OCI-LY7 (cell line): ENCODE data around the gene KLC1. TPM values are rescaled to one million over a fixed set of nuclear protein-coding genes. Genes with fewer than 3 reads are reported as not detected.

Experiments used
- BruUV-seq: library from RNA; stranded (reverse); fragments of 400-500 nt; replicated peaks from 2 replicates; lab custom pipeline; 2021; lab: Mats Ljungman, UMichigan
- CTCF ChIA-PET: fragments of 300-600 bp; sonication (Branson Sonifier 250); formaldehyde crosslinking; loops from one replicate; lab custom pipeline; 2022; ENCODE audit warnings: antibody characterized with exemption; ENCODE audit not compliant: unreplicated experiment; lab: Charles Lee
- POLR2A ChIA-PET: fragments of 300-600 bp; sonication (Branson Sonifier 250); formaldehyde crosslinking; loops from one replicate; lab custom pipeline; 2022; ENCODE audit warnings: antibody characterized with exemption; lab: Charles Lee
- DNase-seq: peaks from one replicate; pipeline ENCODE4 v3.0.0-alpha.2; 2015; ENCODE audit warnings: low spot score
- H2AFZ ChIP-seq: fragments of 200-600 bp; sonication (generic), shearing (Covaris generic); 2 replicates; pipeline ENCODE4 v1.6.1; 2014; ENCODE audit warnings: mild to moderate bottlenecking, antibody characterized with exemption, low read length, moderate library complexity
- H3K27ac ChIP-seq: fragments of 200-600 bp; sonication (generic); 2 replicates; pipeline ENCODE4 v1.5.1; 2014; ENCODE audit warnings: mixed run types, low read depth, mild to moderate bottlenecking, moderate library complexity, low read length, inconsistent platforms; ENCODE audit not compliant: poor library complexity, severe bottlenecking
- H3K36me3 ChIP-seq: fragments of 200-600 bp; sonication (generic); 2 replicates; pipeline ENCODE4 v1.6.1; 2014; ENCODE audit warnings: mild to moderate bottlenecking, antibody characterized with exemption, low read length, moderate library complexity, mixed read lengths; ENCODE audit not compliant: insufficient read depth
- H3K4me1 ChIP-seq: fragments of 200-600 bp; sonication (generic); 2 replicates; pipeline ENCODE4 v1.5.1; 2014; ENCODE audit warnings: mild to moderate bottlenecking, low read length; ENCODE audit not compliant: insufficient read depth, poor library complexity, severe bottlenecking
- H3K4me2 ChIP-seq: fragments of 200-600 bp; sonication (generic); 2 replicates; pipeline ENCODE4 v1.6.1; 2014; ENCODE audit warnings: mild to moderate bottlenecking, low read length
- H3K4me3 ChIP-seq: fragments of 200-600 bp; sonication (generic); 2 replicates; pipeline ENCODE4 v1.5.1; 2014; ENCODE audit warnings: mild to moderate bottlenecking, low read depth, low read length; ENCODE audit not compliant: poor library complexity, severe bottlenecking
- H3K79me2 ChIP-seq: fragments of 200-600 bp; sonication (generic); 2 replicates; pipeline ENCODE4 v1.6.1; 2016; ENCODE audit warnings: low read depth, mild to moderate bottlenecking, low read length, moderate library complexity, mixed read lengths; ENCODE audit not compliant: insufficient read depth
- H3K9me2 ChIP-seq: fragments of 200-600 bp; sonication (generic); 2 replicates; pipeline ENCODE4 v1.6.1; 2016; ENCODE audit warnings: mild to moderate bottlenecking, low read length, mixed read lengths; ENCODE audit not compliant: insufficient read depth
- H3K9me3 ChIP-seq: fragments of 200-600 bp; sonication (generic); 2 replicates; pipeline ENCODE4 v1.6.1; 2014; ENCODE audit warnings: mild to moderate bottlenecking, mixed run types, low read length, mixed read lengths
- H4K20me1 ChIP-seq: fragments of 200-600 bp; sonication (generic); 2 replicates; pipeline ENCODE4 v1.6.1; 2014; ENCODE audit warnings: mild to moderate bottlenecking, antibody characterized with exemption, low read length, moderate library complexity, mixed read lengths; ENCODE audit not compliant: insufficient read depth
- CTCF ChIP-seq: fragments of 200-600 bp; sonication (generic); conservative IDR thresholded peaks from 2 replicates; pipeline ENCODE4 v1.5.1; 2014; ENCODE audit warnings: mild to moderate bottlenecking, antibody characterized with exemption, low read length, moderate library complexity, mixed read lengths
- EZH2phosphoT487 ChIP-seq: fragments of 200-600 bp; sonication (generic); IDR thresholded peaks from 2 replicates; pipeline ENCODE4 v1.6.1; 2018; ENCODE audit warnings: low read depth, borderline replicate concordance, mild to moderate bottlenecking, mixed run types, antibody characterized with exemption, low read length, moderate library complexity, mixed read lengths
- intact Hi-C: fragments of 100-400 bp; cut with micrococcal nuclease; formaldehyde crosslinking; loops from one replicate; pipeline ENCODE4 v1.10.0; 2022; ENCODE audit not compliant: unreplicated experiment
- total RNA-seq, 2 experiments: library from RNA; depleted of rRNA in 1 of 2; stranded (reverse); fragments of >200 nt in 1 of 2; shearing (Covaris generic) in 1 of 2; gene quantifications; 2 replicates each; pipeline ENCODE4 v1.2.3, GENCODE V29; 2014 to 2022

KLC1 gene
- total RNA-seq, 2 experiments from 2014 or later: 147 to 157 TPM

GRCh38 chr14:103594265-103594664 lies 34.7 kb upstream of the KLC1 start:
- H2AFZ ChIP-seq: peak overlapping the region; percentile 0; the same call in 1 of the 2 replicates
- H3K27ac ChIP-seq: peak overlapping the region; percentile 73
- H3K36me3 ChIP-seq: peaks cover 11% of the 10 kb centered on the region
- no peaks in the 10 kb centered on the region for H3K9me3 ChIP-seq
- H3K79me2 ChIP-seq: no peaks in the 10 kb centered on the region
- no peak for TF ChIP-seq EZH2phosphoT487
- POLR2A ChIA-PET: interaction anchor here (0.8 kb wide), 1 partner anchor 103 kb away, joined by 3 read pairs; no protein-coding TSS in a partner anchor
- BruUV-seq: no TSS peak
- peaks cover 40% of the 10 kb centered on the region for H3K4me1 ChIP-seq
- no peaks in the 10 kb centered on the region for H4K20me1 ChIP-seq
- no peaks in the 10 kb centered on the region for H3K9me2 ChIP-seq
- CTCF ChIA-PET: no interaction called here
- intact Hi-C loops: loop anchor here (2.0 kb wide), 1 partner anchor 31 kb away; no protein-coding TSS in a partner anchor
- no peak for DNase-seq
- peak overlapping the region; percentile 58 for H3K4me2 ChIP-seq
- H3K4me3 ChIP-seq: peak overlapping the region; percentile 14

GRCh38 chr14:103597623-103598377 lies 31.2 kb upstream of the KLC1 start:
- no peak overlapping the region for H3K4me2 ChIP-seq
- BruUV-seq: no TSS peak
- no peak for TF ChIP-seq CTCF
- TF ChIP-seq EZH2phosphoT487: no peak
- H3K4me1 ChIP-seq: peaks cover 40% of the 10 kb centered on the region
- no peaks in the 10 kb centered on the region for H3K9me2 ChIP-seq
- H3K36me3 ChIP-seq: no peaks in the 10 kb centered on the region
- POLR2A ChIA-PET: no interaction called here
- intact Hi-C loops: no loop called here
- H3K79me2 ChIP-seq: no peaks in the 10 kb centered on the region
- no peak overlapping the region for H3K4me3 ChIP-seq
- H2AFZ ChIP-seq: no peak overlapping the region
- no peaks in the 10 kb centered on the region for H4K20me1 ChIP-seq
- H3K27ac ChIP-seq: no peak overlapping the region
- DNase-seq: no peak
- CTCF ChIA-PET: interaction anchor here (0.5 kb wide), 1 partner anchor 1555 kb away, joined by 6 read pairs; no protein-coding TSS in a partner anchor
- no peaks in the 10 kb centered on the region for H3K9me3 ChIP-seq

- no peaks in the 10 kb centered on the region for H4K20me1 ChIP-seq
- TF ChIP-seq EZH2phosphoT487 (no peak), CTCF (no peak)
- POLR2A ChIA-PET: interaction anchor here (0.7 to 2.1 kb wide), 2 partner anchors 10 to 1066 kb away, joined by 3 to 4 read pairs; no protein-coding TSS in a partner anchor
- H3K9me2 ChIP-seq: no peaks in the 10 kb centered on the region
- no peak overlapping the region for H3K4me3 ChIP-seq
- peaks cover 13% of the 10 kb centered on the region for H3K4me1 ChIP-seq
- DNase-seq: no peak
- H3K79me2 ChIP-seq: no peaks in the 10 kb centered on the region
- no peak overlapping the region for H2AFZ ChIP-seq
- no peak overlapping the region for H3K4me2 ChIP-seq
- H3K27ac ChIP-seq: no peak overlapping the region
- intact Hi-C loops: no loop called here
- BruUV-seq: no TSS peak
- no peaks in the 10 kb centered on the region for H3K9me3 ChIP-seq
- CTCF ChIA-PET: no interaction called here
- H3K36me3 ChIP-seq: no peaks in the 10 kb centered on the region
Measured at GRCh38 chr14:103600503-103600902, 28.5 kb upstream of the KLC1 start.
